Left colon (tissue), 2 donors: ENCODE results near the gene ATP8B4. TPM values are rescaled to one million over a fixed set of nuclear protein-coding genes. Genes with fewer than 3 reads are reported as not detected.
A peak's percentile ranks its signal among the peaks of the same experiment; 100 is the strongest.

Experiments used
- ATAC-seq: fragments of 200-7000 bp; cut with Tn5 transposase; one replicate; pipeline ENCODE4 v1.9.1; 2020; ENCODE audit warnings: mild to moderate bottlenecking, moderate library complexity
- DNase-seq, 2 donors: peaks; one replicate each; pipeline ENCODE4 v3.0.0-alpha.2; 2020
- intact Hi-C, 2 donors: fragments of 100-400 bp; cut with DNase I in 1 of 2; cut with micrococcal nuclease in 1 of 2; formaldehyde crosslinking; loops; one replicate each; pipeline versions ENCODE4 v1.11.2 to v1.14.0; 2022; cut with DNase I, micrococcal nuclease
- total RNA-seq, 2 donors: library from RNA; stranded (reverse); fragmentation: NEBNext Ultra II Directional; extraction: Animal tissue kit (Norgen Biotek cat#: 25700); gene quantifications; one replicate each; pipeline ENCODE4 v1.2.1, GENCODE V29; 2021
- donor health status: DM: no; HTN: no; CAD: no.
- donor health status: DM: yes; HTN: yes; CAD: no.

The ATP8B4 gene
- total RNA-seq, 2 donors from 2014 or later: 1.9 to 5.9 TPM

GRCh38 chr15:49898097-49898496 is 220.9 kb downstream of the ATP8B4 start:
- ATAC-seq: no peak
- intact Hi-C loops: no loop called here
- DNase-seq: no peak

DNA sequence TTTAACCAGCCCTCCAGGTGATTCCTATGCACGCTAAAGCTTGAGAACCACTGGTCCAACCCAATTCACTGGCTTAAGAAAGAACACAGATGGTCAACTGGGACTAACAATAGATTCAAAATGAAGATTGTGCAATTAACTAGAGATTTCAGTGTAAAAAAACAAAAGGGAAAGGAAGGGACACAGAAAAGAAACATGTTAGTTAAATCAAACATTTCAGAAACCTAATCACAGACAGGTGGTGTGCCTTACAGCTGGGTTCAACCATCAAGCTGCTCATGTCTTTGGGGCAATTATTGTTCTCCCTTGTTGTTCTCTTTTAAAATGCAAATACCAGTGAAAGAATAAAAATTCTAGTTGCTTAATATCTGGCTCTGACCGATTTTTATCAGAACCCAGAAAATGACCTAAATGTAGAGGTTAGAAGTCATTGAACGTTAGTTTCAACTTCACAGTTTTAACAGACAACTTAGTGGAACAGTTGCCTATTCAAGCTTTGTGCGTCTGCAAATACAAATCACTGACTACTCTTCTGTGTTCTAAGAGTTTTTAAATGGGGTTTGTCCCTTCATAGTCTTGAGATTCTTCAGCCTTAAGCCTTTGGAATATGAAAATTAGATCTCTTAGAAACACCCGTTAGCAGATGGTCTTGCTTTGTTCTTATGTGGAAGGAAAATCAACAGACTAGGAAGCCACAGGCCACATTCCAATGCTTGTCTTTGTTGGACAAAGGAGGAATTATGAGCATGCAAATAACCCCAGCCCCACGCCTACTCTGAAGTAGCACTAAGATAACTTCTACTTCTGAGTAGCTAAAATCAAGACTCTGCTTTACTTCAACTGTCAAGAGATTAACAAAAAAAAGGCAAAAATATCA is 223.4 kb downstream of the ATP8B4 start:
- DNase-seq (no peak), ATAC-seq (no peak)
- intact Hi-C loops: no loop called here

DNA sequence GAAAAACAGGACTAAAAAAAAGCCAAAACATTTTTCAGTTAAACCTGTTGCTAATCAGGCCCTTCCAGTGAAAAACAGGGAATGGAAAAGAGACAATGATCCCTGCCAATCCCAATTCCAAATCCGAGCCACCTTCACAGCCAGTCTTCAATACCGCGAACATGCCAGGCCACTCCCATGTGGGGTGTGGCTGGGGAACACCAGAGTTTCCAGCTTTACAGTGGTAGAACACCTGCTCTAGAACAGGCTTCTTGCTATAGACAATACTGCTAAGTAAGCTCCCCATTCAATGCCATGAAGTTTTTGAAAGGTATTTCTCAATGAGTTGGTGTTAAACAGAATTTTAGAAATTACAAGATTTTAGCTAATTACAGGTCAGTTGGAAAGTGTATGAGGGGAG is 228.3 kb downstream of the ATP8B4 start:
- ATAC-seq: peak; percentile 79
- peak in 1 of 2 donors; percentile 35 for DNase-seq
- intact Hi-C loops: no loop called here

- ATAC-seq (no peak), DNase-seq (no peak)
- intact Hi-C loops: no loop called here
Measured at GRCh38 chr15:49889536-49889935, 229.5 kb downstream of the ATP8B4 start.

DNA sequence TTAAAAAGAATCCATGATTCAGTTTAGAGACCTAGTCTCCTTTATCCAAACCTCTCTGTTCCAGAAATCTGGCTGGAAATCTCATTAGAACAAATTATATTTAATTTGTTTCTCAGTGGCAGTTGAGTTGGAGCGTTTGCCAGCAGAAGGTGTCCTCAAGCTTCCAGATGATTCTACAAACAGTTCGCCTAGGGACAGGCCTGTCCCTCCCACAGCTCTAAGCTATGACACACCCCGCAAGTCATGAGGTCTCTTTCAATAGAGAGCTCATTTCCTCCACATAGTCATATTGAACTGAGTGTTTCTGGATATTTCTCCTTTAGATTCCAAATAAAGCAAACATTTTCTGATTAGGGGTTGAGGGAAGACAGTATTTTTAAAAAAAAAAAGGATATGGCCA is 230.3 kb downstream of the ATP8B4 start:
- no peak for DNase-seq
- intact Hi-C loops: no loop called here
- no peak for ATAC-seq

DNA sequence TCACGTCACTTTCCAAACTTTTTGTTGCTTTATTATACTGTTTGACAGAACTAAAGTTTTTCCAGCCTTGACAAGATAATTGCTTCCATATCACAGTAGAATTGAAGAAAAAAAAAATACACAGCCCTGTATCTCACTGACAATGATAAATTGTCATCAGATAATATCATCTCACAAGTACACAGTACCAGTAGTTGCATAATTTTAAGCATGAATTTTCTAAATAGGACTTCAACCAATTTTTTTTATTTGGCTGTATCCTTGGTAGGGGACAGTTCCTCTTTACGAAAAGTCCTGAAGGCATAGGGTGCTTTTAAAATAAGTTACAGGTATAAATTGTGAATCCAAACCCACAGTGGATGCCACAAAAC is 230.7 kb downstream of the ATP8B4 start:
- ATAC-seq (no peak), DNase-seq (no peak)
- intact Hi-C loops: no loop called here

DNA sequence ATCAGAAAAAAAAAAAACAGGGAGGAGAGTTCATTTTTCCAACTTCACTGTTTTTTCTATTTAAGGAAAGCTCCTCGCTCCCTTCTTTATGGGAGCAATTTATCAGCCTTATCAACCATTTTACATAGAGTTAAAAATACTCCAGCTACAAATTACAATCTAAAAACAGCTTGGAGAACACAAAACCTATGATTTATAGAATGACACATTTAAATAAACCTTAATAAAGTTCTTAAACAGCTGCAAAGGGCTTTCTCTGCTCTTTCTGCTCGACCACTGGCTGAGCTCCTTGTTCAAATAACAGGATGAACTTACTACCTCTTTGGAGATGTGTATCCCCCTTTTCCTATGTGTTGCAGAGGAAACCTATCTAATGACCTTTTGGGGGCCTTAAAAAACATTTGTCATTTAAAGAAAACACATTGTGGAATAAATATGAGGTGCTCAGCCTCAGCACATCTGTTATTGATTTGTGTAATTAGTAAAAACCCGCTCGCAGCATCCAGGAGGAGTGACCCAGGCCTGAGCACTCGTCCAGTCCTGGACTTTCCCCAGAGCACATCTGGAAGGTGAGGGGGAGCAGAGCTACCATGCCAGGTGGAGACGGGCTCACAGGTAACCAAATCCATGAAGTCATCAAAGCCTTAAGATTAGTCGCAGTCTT is 231.2 kb downstream of the ATP8B4 start:
- intact Hi-C loops: no loop called here
- ATAC-seq: no peak
- no peak for DNase-seq

DNA sequence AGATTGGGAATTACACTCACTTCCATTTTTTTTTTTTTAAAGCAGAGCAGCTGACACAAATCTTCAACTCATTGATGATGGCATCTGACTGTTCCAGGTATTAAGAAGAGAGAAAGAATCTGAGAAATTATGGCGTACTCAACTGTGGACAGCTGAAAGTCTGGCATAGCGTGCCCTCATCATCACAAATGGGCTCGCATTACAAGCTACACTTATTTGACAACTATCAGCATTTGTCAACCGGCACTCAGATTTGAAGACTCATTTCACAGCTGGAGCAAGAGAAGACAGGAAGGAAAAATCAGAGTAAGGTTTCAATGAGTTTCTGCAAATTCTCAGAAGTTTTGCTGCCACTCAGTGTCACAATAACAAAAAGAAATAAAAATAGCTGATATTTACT is 235.9 kb downstream of the ATP8B4 start:
- DNase-seq: no peak
- no peak for ATAC-seq
- intact Hi-C loops: no loop called here

GRCh38 chr15:49881866-49882265 is 237.2 kb downstream of the ATP8B4 start:
- ATAC-seq (no peak), DNase-seq (no peak)
- intact Hi-C loops: no loop called here

DNA sequence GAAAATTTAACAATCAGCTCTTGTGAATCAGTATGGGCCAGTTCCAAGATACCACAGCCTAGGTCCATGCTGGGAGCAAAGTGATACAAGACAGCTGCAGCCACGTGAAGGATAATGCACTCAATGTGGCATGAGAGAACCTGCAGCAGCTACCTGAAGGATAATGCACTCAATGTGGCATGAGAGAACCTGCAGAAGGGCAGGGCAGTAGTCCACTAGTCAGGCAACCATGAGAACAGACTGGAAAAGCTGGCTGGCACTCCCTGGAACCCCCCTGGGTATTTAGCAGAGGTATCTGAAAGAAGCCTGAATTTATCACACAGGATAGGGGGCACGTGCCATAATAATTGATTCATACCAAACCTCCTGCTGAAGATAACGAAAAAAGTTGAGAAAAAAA is 237.6 kb downstream of the ATP8B4 start:
- intact Hi-C loops: no loop called here
- ATAC-seq: no peak
- no peak for DNase-seq

- no peak for DNase-seq
- intact Hi-C loops: no loop called here
Measured at GRCh38 chr15:49877873-49878521, 241.0 kb downstream of the ATP8B4 start.

GRCh38 chr15:49877117-49877872 is 241.7 kb downstream of the ATP8B4 start:
- DNase-seq (no peak), ATAC-seq (no peak)
- intact Hi-C loops: no loop called here

More at GRCh38 chr15:49877873-49878521, 241.0 kb downstream of the ATP8B4 start:
- ATAC-seq: no peak

- intact Hi-C loops: no loop called here
- peak in 1 of 2 donors; percentile 11 for DNase-seq
- peak; percentile 91 for ATAC-seq
Measured at GRCh38 chr15:49876401-49877038, 242.5 kb downstream of the ATP8B4 start.

GRCh38 chr15:49875392-49875791 is 243.6 kb downstream of the ATP8B4 start:
- ATAC-seq: peak; percentile 43
- no peak for DNase-seq
- intact Hi-C loops: no loop called here

- ATAC-seq (no peak), DNase-seq (no peak)
- intact Hi-C loops: no loop called here
Measured at GRCh38 chr15:49870472-49870871, 248.6 kb downstream of the ATP8B4 start.

DNA sequence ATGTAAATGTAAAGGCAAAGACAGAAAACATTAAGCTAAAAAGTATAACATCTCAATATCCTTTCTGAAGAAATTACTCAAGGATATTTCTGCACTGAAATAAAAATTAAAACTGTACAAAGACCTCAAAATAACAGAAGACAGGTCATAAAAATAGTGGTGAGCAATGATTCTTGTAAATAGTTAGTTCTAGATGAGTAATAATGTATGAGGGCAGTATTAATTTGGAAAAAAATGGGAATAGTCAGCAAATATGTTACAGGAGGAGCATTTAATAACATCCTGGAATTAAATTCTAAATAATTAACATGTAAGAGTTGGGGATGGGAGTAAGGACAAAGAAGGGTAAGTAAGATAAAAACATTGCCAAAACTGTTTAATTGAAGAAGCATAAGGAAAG is 250.7 kb downstream of the ATP8B4 start:
- intact Hi-C loops: no loop called here
- DNase-seq (no peak), ATAC-seq (no peak)

GRCh38 chr15:49865925-49866757 is 252.9 kb downstream of the ATP8B4 start:
- intact Hi-C loops: no loop called here
- no peak for ATAC-seq
- DNase-seq: no peak

DNA sequence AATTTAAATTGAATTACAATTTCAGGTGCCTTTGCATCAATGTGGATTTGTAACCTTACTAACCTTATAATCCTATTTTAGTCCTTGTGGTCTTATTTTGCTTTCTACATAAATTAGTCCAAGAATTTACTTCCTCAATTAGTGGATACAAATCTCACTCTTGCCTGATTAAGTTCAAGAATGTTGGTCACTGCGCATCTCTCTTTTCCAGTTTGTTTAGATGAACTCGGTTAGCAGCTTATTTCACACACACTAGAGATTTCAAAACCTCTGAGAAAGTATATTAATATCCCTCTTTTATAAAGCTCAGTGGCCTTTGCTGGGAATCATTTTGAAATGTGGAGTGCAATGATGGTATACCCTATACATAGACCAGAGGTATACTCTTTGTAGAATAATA is 254.8 kb downstream of the ATP8B4 start:
- DNase-seq: no peak
- ATAC-seq: no peak
- intact Hi-C loops: no loop called here
